Cardiac muscle cell (in vitro differentiated cells and primary cell): ENCODE results near the gene NDUFV3. TPM values are rescaled to one million over a fixed set of nuclear protein-coding genes. Genes with fewer than 3 reads are reported as not detected.

Source experiments
- DNase-seq, 2 donors: peaks; one replicate each; pipeline versions ENCODE4 v3.0.0 to v3.0.0-alpha.2; 2010 to 2017; ENCODE audit warnings: low read depth in 1 of 2, low spot score in 1 of 2
- H3K27ac ChIP-seq: fragments of 200-600 bp; sonication (generic); 2 replicates; pipeline ENCODE4 v1.5.1; 2016
- H3K27me3 ChIP-seq: fragments of 200-600 bp; sonication (generic); 2 replicates; pipeline ENCODE4 v1.6.0; 2016; ENCODE audit warnings: control low read depth
- H3K36me3 ChIP-seq: fragments of 200-600 bp; sonication (generic); 2 replicates; pipeline ENCODE4 v1.5.1; 2016; ENCODE audit warnings: control low read depth
- H3K4me1 ChIP-seq: fragments of 200-600 bp; sonication (generic); 2 replicates; pipeline ENCODE4 v1.8.1; 2017; ENCODE audit warnings: low read depth, mild to moderate bottlenecking, mixed run types
- H3K4me3 ChIP-seq: fragments of 200-600 bp; sonication (generic); 2 replicates; pipeline ENCODE4 v1.5.1; 2016; ENCODE audit warnings: mild to moderate bottlenecking
- H3K9me3 ChIP-seq: fragments of 200-600 bp; sonication (generic); 2 replicates; pipeline ENCODE4 v1.5.1; 2017; ENCODE audit warnings: low read depth, mild to moderate bottlenecking, control low read depth
- CTCF ChIP-seq: IDR thresholded peaks from 2 replicates; pipeline ENCODE4 v1.5.1; 2012; ENCODE audit warnings: low read depth, mild to moderate bottlenecking, low read length
- polyA plus RNA-seq: library from polyadenylated mRNA; unstranded; fragments of >200 nt; fragmentation: Nextera tagmentation; extraction: Ambion mirVana; gene quantifications from 2 replicates; pipeline ENCODE4 v1.2.1, GENCODE V29; 2016
- total RNA-seq: library from RNA; depleted of rRNA; stranded (reverse); fragments of >200 nt; gene quantifications from 2 replicates; pipeline ENCODE4 v1.2.3, GENCODE V29; 2016

The NDUFV3 gene
- total and polyA plus RNA-seq, 2 experiments from 2014 or later = 28.9 to 55.1 TPM

DNA sequence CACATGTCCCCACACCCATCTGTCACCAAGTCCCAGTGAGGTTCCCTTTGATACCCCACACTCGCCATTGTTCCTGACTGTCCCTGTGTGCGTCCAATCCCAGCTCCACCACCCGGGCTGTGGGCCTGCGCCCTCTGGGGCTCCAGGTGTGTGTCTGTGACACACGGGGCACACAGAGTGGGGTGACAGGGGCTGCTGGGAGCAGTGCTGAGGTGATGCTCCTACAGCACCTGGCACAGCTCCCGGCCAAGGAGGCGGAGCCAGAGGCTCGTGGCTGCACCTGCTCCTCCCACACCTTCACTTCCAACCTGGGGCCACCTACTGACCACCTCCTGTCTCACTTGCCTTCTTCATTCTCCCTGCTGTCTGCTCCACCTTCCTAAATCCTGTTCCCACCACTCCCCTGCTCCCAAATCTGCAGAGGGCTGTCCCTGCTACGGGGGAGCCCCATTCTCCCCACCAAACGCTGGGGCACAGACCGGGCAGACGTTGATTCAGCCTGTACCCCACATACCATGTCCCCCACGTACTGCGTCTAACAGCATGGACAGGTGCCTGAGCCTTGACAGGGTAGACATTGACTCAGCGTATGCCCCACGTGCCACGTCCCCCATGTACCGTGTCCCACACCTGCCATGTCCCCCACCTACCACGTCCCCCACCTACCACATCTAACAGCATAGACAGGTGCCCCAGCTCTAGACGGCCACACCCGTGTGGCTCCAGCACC lies 30.2 kb upstream of the NDUFV3 start:
- Histone ChIP-seq H3K4me3 (no peak overlapping the region), H3K27me3 (no peaks in the 10 kb centered on the region), H3K9me3 (no peaks in the 10 kb centered on the region), H3K4me1 (no peaks in the 10 kb centered on the region), H3K36me3 (peaks cover 8% of the 10 kb centered on the region), H3K27ac (no peak overlapping the region)
- DNase-seq = no peak
- no peak for TF ChIP-seq CTCF

- no peak for TF ChIP-seq CTCF
Observed at GRCh38 chr21:42863504-42863870, 29.6 kb upstream of the NDUFV3 start.

GRCh38 chr21:42864286-42864685 lies 28.8 kb upstream of the NDUFV3 start:
- no peak for DNase-seq
- H3K36me3 ChIP-seq = peaks cover 11% of the 10 kb centered on the region
- H3K27ac ChIP-seq = no peak overlapping the region
- H3K4me3 ChIP-seq = no peak overlapping the region
- no peaks in the 10 kb centered on the region for H3K27me3 ChIP-seq
- H3K4me1 ChIP-seq = no peaks in the 10 kb centered on the region
- H3K9me3 ChIP-seq = no peaks in the 10 kb centered on the region
- no peak for TF ChIP-seq CTCF

More at GRCh38 chr21:42863504-42863870, 29.6 kb upstream of the NDUFV3 start:
- H3K4me3 ChIP-seq = no peak overlapping the region
- no peaks in the 10 kb centered on the region for H3K27me3 ChIP-seq
- peaks cover 8% of the 10 kb centered on the region for H3K36me3 ChIP-seq
- no peak overlapping the region for H3K27ac ChIP-seq
- H3K4me1 ChIP-seq = no peaks in the 10 kb centered on the region
- no peak for DNase-seq
- no peaks in the 10 kb centered on the region for H3K9me3 ChIP-seq

DNA sequence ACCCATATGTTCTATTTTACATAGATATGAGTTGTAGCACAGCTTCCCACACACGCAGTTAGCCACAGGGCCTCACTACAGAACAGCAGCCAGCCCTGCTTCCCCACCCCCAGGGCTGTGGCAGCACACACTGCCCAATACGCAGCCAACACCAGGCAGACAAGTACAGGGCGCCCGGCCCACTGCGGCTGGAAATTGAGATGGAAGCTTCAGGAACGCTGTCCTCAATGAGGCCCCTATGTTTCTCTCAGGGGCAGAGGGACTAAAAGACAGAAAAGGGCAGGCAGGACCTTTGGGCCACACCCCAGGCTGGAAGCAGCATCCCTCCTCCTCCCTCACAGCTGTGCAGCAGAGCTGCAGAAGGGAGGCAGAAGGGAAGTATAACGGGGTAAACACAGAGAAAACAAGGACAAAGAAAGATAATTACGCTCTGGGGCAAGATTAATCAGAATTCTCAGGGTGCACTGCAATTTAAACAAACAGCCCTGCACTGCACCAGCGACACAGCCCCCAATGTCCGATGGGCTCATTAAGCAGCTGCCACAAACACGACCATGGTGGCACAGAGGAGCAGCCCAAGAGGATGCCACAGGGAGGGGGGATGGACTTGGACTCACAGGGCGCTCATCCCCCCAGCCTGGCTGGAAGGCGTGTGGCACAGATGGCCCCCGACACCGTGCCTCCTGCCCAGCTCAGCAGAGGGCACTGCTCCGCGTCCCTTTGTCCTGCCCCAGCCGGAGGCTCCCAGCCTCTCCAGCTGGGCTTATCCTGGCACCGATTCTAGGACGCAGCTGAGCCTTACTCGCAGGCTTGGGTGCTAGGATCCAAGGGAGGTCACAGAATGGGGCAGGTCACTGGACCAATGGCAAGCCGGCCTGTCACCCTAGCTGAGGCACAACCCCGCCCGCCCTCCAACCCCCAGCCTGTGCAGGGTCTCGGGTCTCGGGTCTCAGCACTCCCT lies 28.0 kb upstream of the NDUFV3 start:
- Histone ChIP-seq H3K36me3 (peaks cover 11% of the 10 kb centered on the region), H3K4me1 (no peaks in the 10 kb centered on the region), H3K27ac (no peak overlapping the region), H3K9me3 (no peaks in the 10 kb centered on the region), H3K4me3 (no peak overlapping the region), H3K27me3 (no peaks in the 10 kb centered on the region)
- TF ChIP-seq CTCF = no peak
- DNase-seq = peak in 1 of 2 donors; percentile 42

DNA sequence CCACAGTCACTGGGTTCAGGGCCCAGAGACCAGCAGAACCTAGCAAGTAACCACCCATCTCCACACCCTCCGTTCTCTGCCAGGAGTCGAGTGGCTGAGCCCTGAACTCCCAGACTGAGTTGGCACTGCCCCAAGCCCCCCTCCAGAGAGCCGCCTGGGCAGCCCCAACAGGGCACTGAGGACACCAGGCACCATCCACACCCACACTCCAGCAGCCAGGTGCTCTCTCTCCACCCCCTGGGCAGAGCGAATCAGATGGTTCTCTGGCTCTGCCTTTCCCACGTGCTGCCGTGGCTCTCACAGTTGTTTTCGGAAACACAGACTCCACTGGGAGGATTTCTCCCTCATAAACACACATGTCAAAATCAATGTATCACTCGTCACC lies 27.3 kb upstream of the NDUFV3 start:
- DNase-seq = no peak
- Histone ChIP-seq H3K36me3 (peaks cover 11% of the 10 kb centered on the region), H3K4me3 (no peak overlapping the region), H3K27ac (no peak overlapping the region), H3K4me1 (no peaks in the 10 kb centered on the region), H3K9me3 (no peaks in the 10 kb centered on the region), H3K27me3 (no peaks in the 10 kb centered on the region)
- TF ChIP-seq CTCF = no peak
